B cell (primary cell): ENCODE measurements around the gene TMEM201. TPM values are rescaled to one million over a fixed set of nuclear protein-coding genes. Genes with fewer than 3 reads are reported as not detected.

ENCODE experiments used
- ATAC-seq: fragments of 200-7000 bp; cut with Tn5 transposase; one replicate; pipeline ENCODE4 v1.10.0; 2021; ENCODE audit warnings: low read depth, mild to moderate bottlenecking, moderate number of reproducible peaks, moderate library complexity
- CTCF ChIA-PET: fragments of 350-600 bp; sonication (Branson Sonifier 250); formaldehyde crosslinking; loops from one replicate; lab custom pipeline; 2021; ENCODE audit warnings: antibody characterized with exemption, inconsistent platforms; lab: Charles Lee
- POLR2A ChIA-PET: fragments of 350-600 bp; sonication (Branson Sonifier 250); formaldehyde crosslinking; loops from one replicate; lab custom pipeline; 2021; ENCODE audit warnings: antibody characterized with exemption; lab: Charles Lee
- DNase-seq: peaks from one replicate; pipeline ENCODE4 v3.0.0; 2013
- H2AFZ ChIP-seq: 2 replicates; pipeline ENCODE4 v1.6.1; 2012; ENCODE audit warnings: mild to moderate bottlenecking, low read depth, low read length; ENCODE audit not compliant: insufficient read depth, poor library complexity, severe bottlenecking
- H3K27ac ChIP-seq, 2 donors: 1 replicate in 1 of 2; 2 replicates in 1 of 2; pipeline ENCODE4 v1.5.1; 2012 to 2013; ENCODE audit warnings: low read length in 2 of 2, mild to moderate bottlenecking in 2 of 2, moderate library complexity in 1 of 2
- H3K27me3 ChIP-seq, 4 experiments: fragments of 200-600 bp in 1 of 4; sonication (generic) in 1 of 4; replicated peaks in 1 of 4; 1 replicate in 2 of 4; 2 replicates in 2 of 4; pipeline versions ENCODE4 v1.6.1 to v1.7.0; 2013 to 2016; ENCODE audit warnings: low read length in 3 of 4, mild to moderate bottlenecking in 2 of 4, mixed read lengths in 1 of 4, moderate library complexity in 1 of 4; ENCODE audit not compliant: insufficient read depth in 4 of 4, control insufficient read depth in 3 of 4; ENCODE audit errors: control extremely low read depth in 1 of 4
- H3K36me3 ChIP-seq, 2 experiments: replicated peaks in 1 of 2; 1 replicate in 1 of 2; 2 replicates in 1 of 2; pipeline versions ENCODE4 v1.6.1 to v1.7.1; 2013; ENCODE audit warnings: low read length in 1 of 2; ENCODE audit not compliant: insufficient read depth in 2 of 2, control insufficient read depth in 1 of 2; ENCODE audit errors: control extremely low read depth in 1 of 2, extremely low read depth in 1 of 2
- H3K4me1 ChIP-seq, 2 donors: fragments of 200-600 bp in 1 of 2; sonication (generic) in 1 of 2; 1 replicate in 1 of 2; 2 replicates in 1 of 2; pipeline versions ENCODE4 v1.5.1 to v1.6.1; 2013 to 2017; ENCODE audit warnings: low read length in 2 of 2; ENCODE audit not compliant: control insufficient read depth in 2 of 2, insufficient read depth in 2 of 2
- H3K4me2 ChIP-seq: replicated peaks from 2 replicates; pipeline ENCODE3; 2012; ENCODE audit warnings: mild to moderate bottlenecking, low read depth, low read length; ENCODE audit not compliant: poor library complexity, severe bottlenecking
- H3K4me3 ChIP-seq, 5 experiments: fragments of 200-600 bp in 1 of 5; sonication (generic) in 1 of 5; 1 replicate in 3 of 5; 2 replicates in 2 of 5; pipeline versions ENCODE4 v1.5.1 to v1.7.0; 2011 to 2016; ENCODE audit warnings: low read length in 4 of 5, mild to moderate bottlenecking in 4 of 5, low read depth in 2 of 5, control low read depth in 1 of 5, moderate library complexity in 1 of 5; ENCODE audit not compliant: insufficient read depth in 1 of 5; ENCODE audit errors: control extremely low read depth in 1 of 5, extremely low read depth in 1 of 5
- H3K79me2 ChIP-seq: fragments of 200-600 bp; sonication (generic); one replicate; pipeline ENCODE4 v1.6.0; 2016; ENCODE audit warnings: low read length; ENCODE audit not compliant: control insufficient read depth, insufficient read depth
- H3K9ac ChIP-seq: fragments of 200-600 bp; sonication (generic); 2 replicates; pipeline ENCODE4 v1.6.1; 2017; ENCODE audit warnings: mild to moderate bottlenecking, low read length, moderate library complexity
- H3K9me3 ChIP-seq, 3 donors: one replicate each; pipeline versions ENCODE4 v1.6.1 to v1.7.1; 2013; ENCODE audit warnings: low read length in 2 of 3; ENCODE audit not compliant: control insufficient read depth in 2 of 3, insufficient read depth in 1 of 3; ENCODE audit errors: control extremely low read depth in 1 of 3
- H4K20me1 ChIP-seq: 2 replicates; pipeline ENCODE4 v1.6.0; 2012; ENCODE audit warnings: mild to moderate bottlenecking, low read length; ENCODE audit not compliant: insufficient read depth, control insufficient read depth, poor library complexity, severe bottlenecking
- H3K27ac Mint-ChIP-seq: one replicate; pipeline ENCODE4 v1.8.0; 2021; ENCODE audit warnings: mixed read lengths
- H3K27me3 Mint-ChIP-seq: one replicate; pipeline ENCODE4 v1.8.0; 2021; ENCODE audit warnings: mixed read lengths
- H3K4me1 Mint-ChIP-seq: one replicate; pipeline ENCODE4 v1.8.0; 2021; ENCODE audit warnings: mixed read lengths
- H3K4me3 Mint-ChIP-seq: one replicate; pipeline ENCODE4 v1.8.0; 2021; ENCODE audit warnings: mixed read lengths
- H3K9me3 Mint-ChIP-seq: one replicate; pipeline ENCODE4 v1.8.0; 2022; ENCODE audit warnings: mixed read lengths; ENCODE audit not compliant: insufficient read depth
- CTCF ChIP-seq: fragments of 200-600 bp; IDR thresholded peaks from one replicate; pipeline ENCODE4 v1.8.0; 2022; ENCODE audit warnings: antibody characterized with exemption, mild to moderate bottlenecking
- EZH2 ChIP-seq: IDR thresholded peaks from 2 replicates; pipeline ENCODE4 v1.6.1; 2012; ENCODE audit warnings: borderline replicate concordance, low read depth, mild to moderate bottlenecking, moderate library complexity, low read length; ENCODE audit not compliant: insufficient read depth, poor library complexity, severe bottlenecking
- WGBS: methylation state at CpG from one replicate; pipeline ENCODE4 v1.1.5; 2013; ENCODE audit warnings: missing lambda C conversion rate; ENCODE audit not compliant: insufficient coverage; 5-methylcytosine and 5-hydroxymethylcytosine counted together
- intact Hi-C: fragments of 100-400 bp; cut with micrococcal nuclease; formaldehyde crosslinking; loops from one replicate; pipeline ENCODE4 v1.10.0; 2022
- polyA plus RNA-seq: library from polyadenylated mRNA; depleted of rRNA; stranded (reverse); fragments of >200 nt; gene quantifications from 2 replicates; pipeline ENCODE4 v1.2.3, GENCODE V29; 2012
- total RNA-seq, 2 donors: library from RNA; stranded (reverse); fragments of 120-200 nt in 1 of 2; gene quantifications; 1 replicate in 1 of 2; 2 replicates in 1 of 2; pipeline versions ENCODE4 v1.2.3 to v1.2.4, GENCODE V29; 2013 to 2022

Gene TMEM201
- total and polyA plus RNA-seq, 2 donors (not counting 1 experiment from before 2014, with no cell fraction given), result 6.5 to 9.1 TPM

- no peak overlapping the region for H2AFZ ChIP-seq
- no peaks in the 10 kb centered on the region for H3K9me3 ChIP-seq
- Mint-ChIP-seq H3K9me3 (no peaks in the 10 kb centered on the region), H3K27ac (no peak overlapping the region), H3K27me3 (no peaks in the 10 kb centered on the region), H3K4me3 (no peak overlapping the region), H3K4me1 (no peaks in the 10 kb centered on the region)
- WGBS, result 97% methylated on average over 25 of the region's 25 CpGs
- H3K36me3 ChIP-seq, result peaks cover 0 to 15% of the 10 kb centered on the region in 2 experiments
- ChIA-PET POLR2A (no interaction called here), CTCF (no interaction called here)
- ATAC-seq (no peak), DNase-seq (no peak)
- no peaks in the 10 kb centered on the region for H3K27me3 ChIP-seq
- intact Hi-C loops, result no loop called here
- no peaks in the 10 kb centered on the region for H4K20me1 ChIP-seq
- H3K4me1 ChIP-seq, result peaks cover under 1 to 4% of the 10 kb centered on the region in 2 donors
- no peak overlapping the region for H3K27ac ChIP-seq
- peaks cover 5% of the 10 kb centered on the region for H3K79me2 ChIP-seq
- TF ChIP-seq CTCF (no peak), EZH2 (no peak)
- no peak overlapping the region for H3K9ac ChIP-seq
- H3K4me3 ChIP-seq, result no peak overlapping the region
- no peak overlapping the region for H3K4me2 ChIP-seq
Observed at GRCh38 chr1:9610548-9610947, 21.8 kb downstream of the TMEM201 start.

GRCh38 chr1:9611716-9612115 lies 23.0 kb downstream of the TMEM201 start:
- ATAC-seq (no peak), DNase-seq (no peak)
- 88% methylated on average over 8 of the region's 13 CpGs for WGBS
- Mint-ChIP-seq H3K4me3 (no peak overlapping the region), H3K27ac (no peak overlapping the region), H3K9me3 (no peaks in the 10 kb centered on the region), H3K27me3 (no peaks in the 10 kb centered on the region), H3K4me1 (peaks cover 2% of the 10 kb centered on the region)
- H3K36me3 ChIP-seq, result peaks cover 0 to 15% of the 10 kb centered on the region in 2 experiments
- H2AFZ ChIP-seq, result no peak overlapping the region
- no peak overlapping the region for H3K9ac ChIP-seq
- TF ChIP-seq EZH2 (no peak), CTCF (no peak)
- no peak overlapping the region for H3K4me3 ChIP-seq
- H3K79me2 ChIP-seq, result peaks cover 10% of the 10 kb centered on the region
- H3K27me3 ChIP-seq, result no peaks in the 10 kb centered on the region
- intact Hi-C loops, result no loop called here
- no peak overlapping the region for H3K27ac ChIP-seq
- H3K4me2 ChIP-seq, result no peak overlapping the region
- CTCF ChIA-PET, result interaction anchor here (1.5 to 7.2 kb wide), 3 partner anchors 22 to 254 kb away, joined by 3 to 150 read pairs (median 4); no protein-coding TSS in a partner anchor
- H3K4me1 ChIP-seq, result peaks cover 4 to 9% of the 10 kb centered on the region in 2 donors
- H3K9me3 ChIP-seq, result no peaks in the 10 kb centered on the region
- POLR2A ChIA-PET, result no interaction called here
- H4K20me1 ChIP-seq, result no peaks in the 10 kb centered on the region
